RWPE1 (cell line): Measurements from ENCODE around the gene ROM1.
A peak's percentile ranks its signal among the peaks of the same experiment; 100 is the strongest.

Experiments used
- CTCF ChIA-PET: fragments of 350-600 bp; sonication (Branson Sonifier 250); formaldehyde crosslinking; extraction: SDS; loops from one replicate; lab custom pipeline; 2021; lab: Yijun Ruan, JAX
- POLR2A ChIA-PET: fragments of 400-600 bp; formaldehyde crosslinking; extraction: SDS; loops from one replicate; lab custom pipeline; 2020; ENCODE audit warnings: antibody characterized with exemption; ENCODE audit not compliant: low non-redundant PET; lab: Yijun Ruan, JAX
- DNase-seq: peaks from one replicate; pipeline ENCODE4 v3.0.0; 2012; ENCODE audit warnings: low spot score
- H3K27ac ChIP-seq: fragments of 450-650 bp; 2 replicates; pipeline ENCODE4 v1.5.1; 2017
- CTCF ChIP-seq: fragments of 450-650 bp; conservative IDR thresholded peaks from 2 replicates; pipeline ENCODE4 v1.5.1; 2017; ENCODE audit warnings: low read depth, mild to moderate bottlenecking

ROM1 gene

GRCh38 chr11:62621567-62622470, 8.8 kb downstream of the ROM1 start, which contains the start of gene B3GAT3:
Gene B3GAT3 (minus strand): TSS chr11:62621986. CDS start chr11:62621947, 39 bp downstream.
- peak; percentile 99 for DNase-seq
- H3K27ac ChIP-seq: peak within 1 kb of the TSS; percentile 98
- POLR2A ChIA-PET: interaction anchor here (0.6 to 3.1 kb wide), 8 partner anchors 9 to 107 kb away, joined by 3 to 13 read pairs (median 8); partner anchors contain the start of genes C11orf98, CSKMT, MTA2 and ROM1
- CTCF ChIA-PET: interaction anchor here (1.5 kb wide), 1 partner anchor 10 kb away, joined by 5 read pairs; no protein-coding TSS in a partner anchor
- TF ChIP-seq CTCF: no peak

- CTCF ChIA-PET: interaction anchor here (1.5 kb wide), 1 partner anchor 11 kb away, joined by 5 read pairs; no protein-coding TSS in a partner anchor
- POLR2A ChIA-PET: interaction anchor here (0.7 to 3.1 kb wide), 5 partner anchors 9 to 49 kb away, joined by 3 to 13 read pairs (median 9); partner anchors contain the start of genes C11orf98, CSKMT, MTA2 and ROM1
- peak overlapping the region; percentile 98 for H3K27ac ChIP-seq
- TF ChIP-seq CTCF: no peak
- no peak for DNase-seq
Observed at GRCh38 chr11:62622476-62623089, 9.5 kb downstream of the ROM1 start.

GRCh38 chr11:62627713-62628112, 14.7 kb downstream of the ROM1 start:
- CTCF ChIA-PET: no interaction called here

GRCh38 chr11:62632492-62632891, 19.4 kb downstream of the ROM1 start:
- peak overlapping the region; percentile 11 for H3K27ac ChIP-seq
- ChIA-PET CTCF (interaction anchor here (0.7 kb wide), 1 partner anchor 817 kb away, joined by 3 read pairs; no protein-coding TSS in a partner anchor), POLR2A (no interaction called here)
- DNase-seq: no peak
- no peak for TF ChIP-seq CTCF

More at GRCh38 chr11:62627713-62628112, 14.7 kb downstream of the ROM1 start:
- H3K27ac ChIP-seq: 0 out of 2 replicates have a peak overlapping the region, but pooled peaks have one; percentile 19
- TF ChIP-seq CTCF: no peak
- POLR2A ChIA-PET: no interaction called here
- no peak for DNase-seq

GRCh38 chr11:62644220-62644619, 31.2 kb downstream of the ROM1 start:
- POLR2A ChIA-PET: interaction anchor here (1.4 kb wide), 1 partner anchor 9 kb away, joined by 3 read pairs; the partner anchor contains the start of gene INTS5

More at GRCh38 chr11:62644220-62644619, 31.2 kb downstream of the ROM1 start:
- H3K27ac ChIP-seq: peak overlapping the region; percentile 50
- TF ChIP-seq CTCF: no peak
- CTCF ChIA-PET: no interaction called here
- DNase-seq: no peak
